Fibroblast of skin of right biceps (primary cell): Measurements from ENCODE around the gene POLE.

Experiments used
- DNase-seq: peaks from one replicate; pipeline ENCODE4 v3.0.0-alpha.2; 2013

The POLE gene

GRCh38 chr12:132651444-132652100 lies 35.6 kb downstream of the POLE start:
- no peak for DNase-seq

- no peak for DNase-seq
Measured at GRCh38 chr12:132649226-132649945, 37.8 kb downstream of the POLE start.

- no peak for DNase-seq
Measured at GRCh38 chr12:132648616-132649225, 38.4 kb downstream of the POLE start.

- no peak for DNase-seq
Measured at GRCh38 chr12:132647858-132648257, 39.3 kb downstream of the POLE start.

GRCh38 chr12:132646850-132647249 lies 40.3 kb downstream of the POLE start:
- DNase-seq = no peak

- DNase-seq = no peak
Measured at GRCh38 chr12:132642846-132643835, 44.0 kb downstream of the POLE start.

- DNase-seq = no peak
Measured at GRCh38 chr12:132641811-132642650, 45.1 kb downstream of the POLE start.

- DNase-seq = no peak
Measured at GRCh38 chr12:132640936-132641335, 46.2 kb downstream of the POLE start.

GRCh38 chr12:132639956-132640520 lies 47.1 kb downstream of the POLE start:
- DNase-seq = no peak

- peak; percentile 30 for DNase-seq
Measured at GRCh38 chr12:132638541-132639408, 48.4 kb downstream of the POLE start.

GRCh38 chr12:132637811-132638210 lies 49.3 kb downstream of the POLE start:
- no peak for DNase-seq

- no peak for DNase-seq
Measured at GRCh38 chr12:132635076-132635955, 51.8 kb downstream of the POLE start.

- no peak for DNase-seq
Measured at GRCh38 chr12:132634411-132634990, 52.6 kb downstream of the POLE start.

- no peak for DNase-seq
Measured at GRCh38 chr12:132633901-132634300, 53.2 kb downstream of the POLE start.

- DNase-seq = no peak
Measured at GRCh38 chr12:132633398-132633797, 53.7 kb downstream of the POLE start.

- DNase-seq = no peak
Measured at GRCh38 chr12:132632521-132633228, 54.5 kb downstream of the POLE start.

GRCh38 chr12:132631666-132632065 lies 55.5 kb downstream of the POLE start:
- no peak for DNase-seq

GRCh38 chr12:132630672-132631071 lies 56.5 kb downstream of the POLE start:
- DNase-seq = no peak
